Stimulated activated CD4-positive, alpha-beta T cell treated with anti-CD3 and anti-CD28 coated beads, TNF-alpha, amount 100 ng/mL, for 48 hours (primary cell): ENCODE measurements around the gene ISCU.
"Not testable (repeated sequence)": the region's sequence is repeated elsewhere in the genome, so short reads cannot be mapped to it uniquely, and the experiment has no call there.

Experiments used
- DNase-seq, 3 donors: peaks; one replicate each; pipeline ENCODE4 v3.0.0-alpha.2; 2020; ENCODE audit warnings: low read depth in 3 of 3

ISCU gene

GRCh38 chr12:108543652-108544051 is 18.7 kb upstream of the ISCU start:
- no peak for DNase-seq

- no peak for DNase-seq
Observed at GRCh38 chr12:108547686-108548085, 14.7 kb upstream of the ISCU start.

DNA sequence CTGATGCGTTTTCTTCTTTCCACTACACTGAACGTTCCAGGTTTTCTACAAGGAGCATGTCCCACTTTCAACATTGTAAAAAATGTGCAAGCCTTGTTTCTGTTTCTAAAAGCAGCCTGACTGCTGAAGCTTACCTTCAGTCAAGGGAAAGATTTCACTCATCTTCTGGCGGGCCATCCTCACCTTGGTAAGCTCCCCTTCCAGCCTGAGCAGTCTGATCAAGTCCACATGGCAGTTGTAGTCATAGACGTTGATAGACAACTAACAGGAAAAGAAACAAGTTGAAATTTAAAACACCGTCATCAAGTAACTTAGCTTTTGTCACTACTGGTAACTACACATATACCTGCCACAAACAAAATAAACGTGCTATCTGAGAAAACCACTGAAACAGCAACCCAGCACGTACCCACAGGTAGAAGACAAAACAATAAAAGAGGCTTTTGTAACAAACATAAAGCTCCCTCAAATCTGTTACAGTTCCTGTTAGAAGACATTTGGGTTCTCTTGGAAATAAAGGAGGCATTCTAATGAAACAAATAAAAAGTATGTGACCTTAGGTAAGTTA is 13.4 kb upstream of the ISCU start:
- no peak for DNase-seq

DNA sequence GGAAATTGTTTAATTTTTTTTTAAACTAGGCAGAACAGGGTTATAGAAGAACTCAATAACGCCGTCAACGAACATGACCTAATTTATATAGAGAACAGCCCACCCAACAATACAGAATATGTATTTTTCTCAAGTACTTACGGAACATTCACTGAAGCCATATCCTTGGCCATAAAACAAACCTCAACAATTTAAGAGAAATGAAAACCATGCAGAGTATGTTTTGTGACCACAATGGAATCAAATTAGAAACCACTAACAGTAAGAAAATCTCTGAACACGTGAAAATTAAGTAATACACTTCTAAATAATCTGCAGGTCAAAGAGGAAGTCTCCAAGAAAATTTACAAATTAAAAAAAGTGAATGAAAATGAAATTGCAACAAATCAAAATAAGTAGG is 10.9 kb upstream of the ISCU start:
- no peak for DNase-seq

GRCh38 chr12:108553799-108554198 is 8.6 kb upstream of the ISCU start:
- no peak for DNase-seq

DNA sequence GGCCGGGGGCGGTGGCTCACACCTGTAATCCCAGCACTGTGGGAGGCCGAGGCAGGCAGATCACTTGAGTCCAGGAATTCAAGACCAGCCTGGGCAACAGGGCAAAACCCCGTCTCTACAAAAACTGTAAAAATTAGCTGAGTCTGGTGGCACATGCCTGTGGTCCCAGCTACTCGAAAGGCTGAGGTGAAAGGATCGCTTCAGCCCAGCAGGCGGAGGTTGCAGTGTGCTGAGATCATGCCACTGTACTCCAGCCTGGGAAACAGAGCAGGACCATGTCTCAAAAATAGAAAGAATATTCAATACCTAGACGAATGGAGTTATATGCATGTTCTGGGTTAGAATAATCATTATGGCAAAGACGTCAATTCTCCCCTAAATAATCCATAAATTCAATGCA is 7.0 kb upstream of the ISCU start:
- not testable (repeated sequence) for DNase-seq

DNA sequence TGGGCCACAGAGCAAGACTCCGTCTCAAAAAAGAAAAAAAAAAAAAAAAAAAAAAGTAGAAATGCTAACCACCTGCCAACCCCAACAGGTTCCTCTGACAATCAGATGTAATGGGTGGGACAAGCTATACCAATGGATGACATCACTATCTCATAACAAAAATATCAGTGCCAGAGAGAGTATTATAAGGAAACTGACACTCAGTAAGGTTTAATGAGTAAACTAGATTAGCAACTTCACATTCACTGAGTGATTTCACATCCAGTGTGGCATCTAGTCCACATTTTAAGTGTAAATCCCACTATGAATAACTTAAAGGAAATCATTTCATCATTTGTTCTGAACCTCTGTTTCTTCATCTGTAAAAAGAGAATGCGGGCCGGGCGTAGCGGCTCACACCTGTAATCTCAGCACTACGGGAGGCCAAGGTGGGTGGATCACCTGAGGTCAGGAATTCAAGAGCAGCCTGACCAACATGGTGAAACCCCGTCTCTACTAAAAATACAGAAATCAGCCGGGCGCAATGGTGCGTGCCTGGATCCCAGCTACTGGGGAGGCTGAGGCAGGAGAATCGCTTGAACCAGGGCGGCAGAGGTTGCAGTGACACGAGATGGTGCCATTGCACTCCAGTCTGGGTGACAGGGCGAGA is 3.3 kb upstream of the ISCU start:
- DNase-seq, result no peak

DNA sequence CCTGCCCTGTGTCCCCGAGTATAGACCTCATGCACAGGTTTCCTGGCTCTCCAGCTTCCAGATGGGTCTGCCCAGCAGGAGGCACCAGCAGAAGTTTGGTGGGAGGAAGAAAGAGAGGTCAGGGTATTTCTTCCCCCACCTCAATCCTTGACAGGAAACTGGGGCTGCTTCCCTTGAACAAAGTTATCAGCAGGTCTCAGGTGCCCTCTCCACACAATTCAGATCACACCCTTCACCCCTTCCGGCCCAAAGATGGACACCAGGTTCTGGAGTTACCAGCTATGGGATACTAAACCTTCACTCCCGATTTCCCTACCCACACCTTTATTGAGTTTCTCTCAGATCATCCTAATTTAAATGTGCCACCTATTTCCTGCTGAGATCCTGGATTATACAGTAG is 2.6 kb upstream of the ISCU start:
- no peak for DNase-seq

GRCh38 chr12:108560321-108560721 is 2.1 kb upstream of the ISCU start:
- DNase-seq, result no peak

DNA sequence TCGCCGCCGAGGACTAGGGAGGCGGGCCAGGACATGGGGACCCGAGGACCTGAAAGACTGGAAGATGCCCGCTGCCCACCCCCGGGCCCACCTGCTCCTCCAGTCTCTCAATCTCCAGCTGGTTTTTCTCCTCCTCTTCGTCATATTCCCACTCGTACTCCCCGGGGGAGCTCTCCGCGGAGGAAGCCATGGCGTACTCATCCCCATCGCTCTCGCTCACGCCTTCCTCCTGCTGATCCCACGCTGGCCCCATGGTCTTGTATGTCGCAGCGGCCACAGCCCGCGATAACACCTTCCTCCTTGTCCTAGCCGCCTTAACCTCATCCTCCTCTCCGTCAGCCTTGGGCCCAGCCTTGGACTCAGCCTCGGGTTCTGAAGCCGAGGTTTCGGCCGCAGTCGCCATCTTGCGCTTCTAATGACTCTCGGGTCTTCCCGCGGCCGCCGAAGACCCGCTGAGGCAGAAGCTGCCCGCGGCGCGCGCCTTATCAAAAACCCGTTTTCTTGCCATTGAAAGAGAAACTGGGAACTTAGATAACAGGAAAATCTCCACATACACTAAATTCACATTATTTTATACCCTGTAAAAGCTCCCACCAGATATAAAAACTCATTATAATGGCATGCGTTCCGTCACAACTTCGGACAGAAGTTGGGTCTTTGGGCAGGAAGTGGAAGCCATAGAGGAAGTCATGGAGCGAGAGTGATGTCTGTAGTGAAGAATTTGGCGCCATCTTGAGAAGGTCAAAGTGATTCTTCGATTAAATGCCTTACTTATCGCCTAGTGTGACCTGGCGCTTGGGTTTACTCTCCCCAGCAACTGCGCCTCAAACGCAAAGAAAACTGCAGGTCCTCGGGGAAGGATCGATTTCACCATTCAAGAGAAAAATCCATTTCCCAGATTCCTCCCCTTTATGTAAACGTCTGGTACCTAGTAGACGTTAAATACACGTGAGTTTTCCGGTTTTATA is 1.4 kb upstream of the ISCU start, which contains the start of gene SART3:
SART3 (minus strand) TSS at position 422 of the 968 bp plus-strand sequence; CDS start at position 403, 19 bp downstream.
- DNase-seq, result peak; percentile 61 to 66 (median 65)

- DNase-seq, result no peak
Observed at GRCh38 chr12:108561852-108562347, 496 bp upstream of the ISCU start.

- peak; percentile 67 to 83 (median 78) for DNase-seq
Observed at GRCh38 chr12:108563136-108563803, 874 bp downstream of the ISCU start.

DNA sequence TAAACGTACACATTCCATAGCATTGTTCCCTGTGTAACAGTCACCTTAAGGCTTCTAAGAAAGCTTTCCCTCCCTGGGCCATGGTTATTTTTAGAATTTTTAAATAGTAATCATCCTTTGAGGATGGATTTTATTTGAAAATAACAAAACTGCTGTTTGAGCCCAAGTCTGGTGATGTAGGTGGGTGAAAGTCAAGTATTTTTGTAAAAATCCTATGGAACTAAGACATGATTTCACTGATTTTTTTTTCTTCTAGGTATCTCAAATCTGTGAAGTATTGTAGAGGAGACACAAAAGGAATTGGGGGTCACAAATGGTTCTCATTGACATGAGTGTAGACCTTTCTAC is 1.4 kb downstream of the ISCU start:
- DNase-seq, result no peak

DNA sequence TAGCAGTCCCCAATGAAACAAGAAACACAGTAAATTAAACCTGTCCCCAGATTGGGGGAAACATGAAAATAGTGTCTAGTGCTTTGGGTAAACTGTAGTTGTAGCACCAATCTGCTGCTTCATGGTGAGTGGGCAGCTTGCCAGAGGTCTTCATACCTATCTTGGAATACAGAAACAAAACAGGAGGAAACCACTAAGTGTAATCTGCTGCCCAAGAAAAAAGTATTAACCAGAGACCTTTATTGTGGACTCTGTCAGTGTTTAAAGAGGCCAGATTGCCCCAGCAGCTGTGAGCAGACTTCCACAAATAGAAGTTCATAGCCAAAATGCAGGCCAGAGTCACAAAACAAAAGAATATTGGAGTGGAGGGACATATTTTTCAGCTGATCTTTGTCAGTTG is 2.3 kb downstream of the ISCU start:
- no peak for DNase-seq

DNA sequence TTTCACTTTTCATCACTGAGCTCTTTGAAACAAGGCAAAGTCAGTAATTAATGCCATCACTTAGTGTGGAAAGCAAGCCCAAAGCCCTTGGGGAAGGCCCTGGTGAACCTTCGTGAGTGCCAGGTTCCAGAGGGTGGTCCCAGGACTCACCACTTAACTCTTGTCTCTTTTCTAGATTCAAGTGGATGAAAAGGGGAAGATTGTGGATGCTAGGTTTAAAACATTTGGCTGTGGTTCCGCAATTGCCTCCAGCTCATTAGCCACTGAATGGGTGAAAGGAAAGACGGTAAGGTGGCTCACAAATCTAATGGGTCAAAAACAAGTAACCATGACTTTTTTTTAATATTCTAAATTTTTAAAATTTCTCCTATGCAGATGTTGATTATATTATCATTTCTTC is 2.8 kb downstream of the ISCU start:
- no peak for DNase-seq

DNA sequence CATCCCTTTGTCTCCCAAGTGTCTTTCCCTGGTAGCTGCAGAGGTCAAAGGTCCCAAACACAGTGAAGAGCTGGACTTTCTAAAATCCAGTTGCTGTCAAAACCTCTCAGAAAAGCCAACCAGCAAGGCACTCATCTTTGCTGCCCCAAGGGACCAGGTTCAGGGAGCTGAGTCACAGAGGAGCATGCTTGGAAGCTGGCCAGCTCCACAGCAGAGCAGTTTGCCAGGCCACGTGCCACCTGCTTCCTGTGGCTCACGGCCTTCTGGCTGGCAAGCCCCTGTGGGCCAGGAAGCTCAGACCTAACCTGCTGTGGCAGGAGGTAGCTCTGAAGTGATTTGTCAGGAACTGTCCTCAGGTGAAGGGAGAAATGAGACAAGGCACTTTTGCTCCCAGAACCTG is 3.6 kb downstream of the ISCU start:
- peak in 1 of 3 donors; percentile 45 for DNase-seq

- DNase-seq, result no peak
Observed at GRCh38 chr12:108566452-108566851, 4.1 kb downstream of the ISCU start.

DNA sequence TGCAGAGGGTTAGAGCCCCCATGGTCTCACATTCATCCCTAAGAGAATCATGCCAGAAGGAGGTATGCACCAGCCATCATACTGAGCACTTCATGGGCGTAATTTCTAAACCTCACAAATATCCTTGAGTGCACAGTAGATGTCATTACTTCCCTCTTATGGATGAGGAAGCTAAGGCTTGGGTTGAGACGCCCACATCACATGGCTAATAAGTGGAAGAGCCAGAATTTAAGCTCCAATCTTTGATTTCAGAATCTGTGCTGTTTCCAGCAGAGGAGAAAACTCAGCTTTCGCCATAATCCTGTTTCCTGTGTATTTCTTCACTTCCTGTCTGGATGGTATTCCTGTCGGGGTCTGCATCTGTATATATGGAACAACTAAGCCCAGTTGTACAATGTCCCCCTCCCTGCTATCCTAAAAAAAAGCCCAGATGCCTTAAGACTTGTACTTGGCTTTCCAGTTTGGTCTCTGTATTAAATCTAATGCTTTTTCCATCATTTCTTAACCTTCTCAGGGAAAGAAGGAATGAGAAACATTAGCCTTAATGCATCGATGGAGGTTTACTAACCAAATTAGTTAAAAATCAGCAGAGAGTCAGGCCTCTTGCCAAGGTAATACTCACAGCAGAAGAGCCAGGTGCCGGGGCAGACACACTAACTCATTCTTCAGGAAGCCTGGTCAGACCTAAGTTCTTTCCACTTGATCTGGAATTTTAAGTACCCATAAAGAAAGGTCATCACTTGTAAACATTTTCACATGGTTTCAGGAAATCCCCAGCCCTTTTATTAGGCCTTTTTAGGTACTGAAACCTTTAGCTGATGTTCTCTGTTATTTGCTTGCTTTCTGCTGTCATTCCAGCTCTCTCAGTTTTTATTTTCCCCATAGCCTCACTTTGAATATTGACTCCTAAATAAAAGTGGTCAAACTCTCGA is 5.3 kb downstream of the ISCU start:
- DNase-seq, result no peak

GRCh38 chr12:108568338-108569154 is 6.2 kb downstream of the ISCU start:
- peak in 2 of 3 donors; percentile 37 to 66 for DNase-seq
